ENCODE data around the gene SMURF1.

DNA sequence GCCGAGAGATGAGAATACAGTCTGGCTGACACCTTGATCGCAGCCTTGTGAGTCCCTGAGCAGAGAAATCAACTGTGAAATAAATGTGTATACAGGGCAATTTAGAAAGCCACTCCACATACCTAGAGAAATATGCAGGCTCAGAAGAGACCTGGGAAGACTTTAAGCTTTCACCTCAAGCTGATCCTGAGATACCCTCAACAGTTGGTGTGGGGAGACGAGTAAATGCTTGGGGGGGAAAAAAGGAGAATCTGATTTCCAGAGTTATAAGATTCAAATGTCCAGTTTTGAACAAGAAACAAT, 123.5 kb downstream of the SMURF1 start:
- TF ChIP-seq, protein P1, sequence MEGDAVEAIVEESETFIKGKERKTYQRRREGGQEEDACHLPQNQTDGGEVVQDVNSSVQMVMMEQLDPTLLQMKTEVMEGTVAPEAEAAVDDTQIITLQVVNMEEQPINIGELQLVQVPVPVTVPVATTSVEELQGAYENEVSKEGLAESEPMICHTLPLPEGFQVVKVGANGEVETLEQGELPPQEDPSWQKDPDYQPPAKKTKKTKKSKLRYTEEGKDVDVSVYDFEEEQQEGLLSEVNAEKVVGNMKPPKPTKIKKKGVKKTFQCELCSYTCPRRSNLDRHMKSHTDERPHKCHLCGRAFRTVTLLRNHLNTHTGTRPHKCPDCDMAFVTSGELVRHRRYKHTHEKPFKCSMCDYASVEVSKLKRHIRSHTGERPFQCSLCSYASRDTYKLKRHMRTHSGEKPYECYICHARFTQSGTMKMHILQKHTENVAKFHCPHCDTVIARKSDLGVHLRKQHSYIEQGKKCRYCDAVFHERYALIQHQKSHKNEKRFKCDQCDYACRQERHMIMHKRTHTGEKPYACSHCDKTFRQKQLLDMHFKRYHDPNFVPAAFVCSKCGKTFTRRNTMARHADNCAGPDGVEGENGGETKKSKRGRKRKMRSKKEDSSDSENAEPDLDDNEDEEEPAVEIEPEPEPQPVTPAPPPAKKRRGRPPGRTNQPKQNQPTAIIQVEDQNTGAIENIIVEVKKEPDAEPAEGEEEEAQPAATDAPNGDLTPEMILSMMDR (IDR thresholded peaks at IDR 0.05), result no peak
- no peak for TF ChIP-seq POLR2AphosphoS5 (IDR thresholded peaks at IDR 0.05)

All from suprapubic skin (tissue), 3 donors.